ENCODE results near the gene ALKBH5.
A peak's percentile ranks its signal among the peaks of the same experiment; 100 is the strongest.

ALKBH5 gene

DNA sequence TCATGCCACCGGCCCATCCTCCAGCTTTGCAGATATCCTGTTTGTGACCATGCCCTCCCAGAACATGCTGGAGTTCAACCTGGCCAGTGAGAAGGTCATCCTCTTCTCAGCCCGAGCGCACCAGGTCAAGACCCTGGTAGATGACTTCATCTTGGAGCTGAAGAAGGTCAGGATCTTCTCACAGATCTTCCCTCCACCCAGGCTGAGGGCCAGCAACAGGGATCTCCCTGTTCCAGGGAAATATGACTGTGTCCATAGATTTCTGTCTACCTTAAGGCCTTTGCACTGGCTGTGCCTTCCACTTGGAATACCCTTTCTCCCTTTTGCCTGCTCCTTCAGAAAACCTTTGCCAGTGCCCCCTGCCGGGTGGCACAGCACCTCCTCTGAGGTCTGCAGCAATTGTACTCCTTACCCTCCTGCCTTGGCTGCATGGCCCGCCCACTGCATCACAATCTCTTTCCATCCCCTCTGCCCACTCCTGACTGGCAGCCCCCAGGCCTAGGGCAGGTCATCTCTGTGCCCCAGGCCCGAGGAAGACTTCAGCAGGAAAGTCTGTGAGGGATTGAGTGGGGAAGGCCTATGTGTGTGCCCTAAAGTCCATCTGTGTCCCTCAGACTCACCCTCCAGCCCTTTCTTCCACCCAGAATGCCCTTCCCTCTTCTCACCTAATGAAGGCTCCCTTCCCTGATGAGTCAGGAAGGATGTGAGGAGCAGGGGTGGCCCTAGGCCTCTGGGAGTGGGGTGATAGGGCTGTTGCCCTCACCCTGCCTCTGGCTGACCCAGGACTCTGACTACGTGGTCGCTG lies 27.3 kb upstream of the ALKBH5 start:
- H3K4me2 ChIP-seq (ENCODE audit: low read length) = no peak overlapping the region
- H3K79me2 ChIP-seq (ENCODE audit: insufficient read depth, low read length) = no peaks in the 10 kb centered on the region

DNA sequence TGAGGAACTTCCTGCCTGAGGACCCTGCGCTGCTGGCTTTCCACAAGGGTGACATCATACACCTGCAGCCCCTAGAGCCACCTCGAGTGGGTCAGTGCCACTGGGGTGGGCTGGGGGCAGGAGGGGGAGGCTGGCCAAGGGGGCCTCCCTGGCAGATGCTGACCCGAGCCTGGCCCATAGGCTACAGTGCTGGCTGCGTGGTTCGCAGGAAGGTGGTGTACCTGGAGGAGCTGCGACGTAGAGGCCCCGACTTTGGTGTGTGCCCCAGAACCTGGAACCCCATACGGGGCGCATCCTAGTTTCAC lies 26.7 kb upstream of the ALKBH5 start:
- H3K9me3 ChIP-seq (ENCODE audit: low read length) = no peaks in the 10 kb centered on the region
- no peak overlapping the region for H3K9ac ChIP-seq (ENCODE audit: low read length)
- H3K4me3 ChIP-seq (ENCODE audit: low read depth, low read length, poor library complexity, severe bottlenecking) = no peak overlapping the region
- H3K4me2 ChIP-seq (ENCODE audit: low read length) = no peak overlapping the region
- no peak overlapping the region for H3K27ac ChIP-seq (ENCODE audit: low read depth, low read length, poor library complexity, severe bottlenecking)
- no peaks in the 10 kb centered on the region for H3K27me3 ChIP-seq (ENCODE audit: insufficient read depth, low read length)
- H3K36me3 ChIP-seq (ENCODE audit: insufficient read depth, low read length) = no peaks in the 10 kb centered on the region
- H3K79me2 ChIP-seq (ENCODE audit: insufficient read depth, low read length) = no peaks in the 10 kb centered on the region
- no peaks in the 10 kb centered on the region for H3F3A ChIP-seq (ENCODE audit: insufficient read depth, low read length)
- no peaks in the 10 kb centered on the region for H4K20me1 ChIP-seq (ENCODE audit: insufficient read depth, low read length)
- no peaks in the 10 kb centered on the region for H3K9me2 ChIP-seq (ENCODE audit: low read depth, low read length)
- peaks cover 29% of the 10 kb centered on the region for H3K4me1 ChIP-seq (ENCODE audit: insufficient read depth, low read length, severe bottlenecking)
- H2AFZ ChIP-seq (ENCODE audit: low read length) = no peak overlapping the region
- TF ChIP-seq, protein P1, sequence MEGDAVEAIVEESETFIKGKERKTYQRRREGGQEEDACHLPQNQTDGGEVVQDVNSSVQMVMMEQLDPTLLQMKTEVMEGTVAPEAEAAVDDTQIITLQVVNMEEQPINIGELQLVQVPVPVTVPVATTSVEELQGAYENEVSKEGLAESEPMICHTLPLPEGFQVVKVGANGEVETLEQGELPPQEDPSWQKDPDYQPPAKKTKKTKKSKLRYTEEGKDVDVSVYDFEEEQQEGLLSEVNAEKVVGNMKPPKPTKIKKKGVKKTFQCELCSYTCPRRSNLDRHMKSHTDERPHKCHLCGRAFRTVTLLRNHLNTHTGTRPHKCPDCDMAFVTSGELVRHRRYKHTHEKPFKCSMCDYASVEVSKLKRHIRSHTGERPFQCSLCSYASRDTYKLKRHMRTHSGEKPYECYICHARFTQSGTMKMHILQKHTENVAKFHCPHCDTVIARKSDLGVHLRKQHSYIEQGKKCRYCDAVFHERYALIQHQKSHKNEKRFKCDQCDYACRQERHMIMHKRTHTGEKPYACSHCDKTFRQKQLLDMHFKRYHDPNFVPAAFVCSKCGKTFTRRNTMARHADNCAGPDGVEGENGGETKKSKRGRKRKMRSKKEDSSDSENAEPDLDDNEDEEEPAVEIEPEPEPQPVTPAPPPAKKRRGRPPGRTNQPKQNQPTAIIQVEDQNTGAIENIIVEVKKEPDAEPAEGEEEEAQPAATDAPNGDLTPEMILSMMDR (IDR thresholded peaks at IDR 0.05; ENCODE audit: low read length) = no peak
- no peak for TF ChIP-seq EZH2 (IDR thresholded peaks at IDR 0.05; ENCODE audit: borderline replicate concordance, low read length)

More for the DNA sequence above, 27.3 kb upstream of the ALKBH5 start:
- no peaks in the 10 kb centered on the region for H4K20me1 ChIP-seq (ENCODE audit: insufficient read depth, low read length)
- no peak overlapping the region for H2AFZ ChIP-seq (ENCODE audit: low read length)
- H3K9ac ChIP-seq (ENCODE audit: low read length) = no peak overlapping the region
- H3K27ac ChIP-seq (ENCODE audit: low read depth, low read length, poor library complexity, severe bottlenecking) = no peak overlapping the region
- H3K4me1 ChIP-seq (ENCODE audit: insufficient read depth, low read length, severe bottlenecking) = peaks cover 29% of the 10 kb centered on the region
- H3K36me3 ChIP-seq (ENCODE audit: insufficient read depth, low read length) = no peaks in the 10 kb centered on the region
- H3K4me3 ChIP-seq (ENCODE audit: low read depth, low read length, poor library complexity, severe bottlenecking) = no peak overlapping the region
- TF ChIP-seq, protein P1 (IDR thresholded peaks at IDR 0.05; ENCODE audit: low read length) = peak; percentile 38; the same call in 1 of the 2 replicates
- no peak for TF ChIP-seq EZH2 (IDR thresholded peaks at IDR 0.05; ENCODE audit: borderline replicate concordance, low read length)
- H3F3A ChIP-seq (ENCODE audit: insufficient read depth, low read length) = no peaks in the 10 kb centered on the region
- H3K9me2 ChIP-seq (ENCODE audit: low read depth, low read length) = no peaks in the 10 kb centered on the region
- H3K27me3 ChIP-seq (ENCODE audit: insufficient read depth, low read length) = no peaks in the 10 kb centered on the region
- H3K9me3 ChIP-seq (ENCODE audit: low read length) = no peaks in the 10 kb centered on the region

DNA sequence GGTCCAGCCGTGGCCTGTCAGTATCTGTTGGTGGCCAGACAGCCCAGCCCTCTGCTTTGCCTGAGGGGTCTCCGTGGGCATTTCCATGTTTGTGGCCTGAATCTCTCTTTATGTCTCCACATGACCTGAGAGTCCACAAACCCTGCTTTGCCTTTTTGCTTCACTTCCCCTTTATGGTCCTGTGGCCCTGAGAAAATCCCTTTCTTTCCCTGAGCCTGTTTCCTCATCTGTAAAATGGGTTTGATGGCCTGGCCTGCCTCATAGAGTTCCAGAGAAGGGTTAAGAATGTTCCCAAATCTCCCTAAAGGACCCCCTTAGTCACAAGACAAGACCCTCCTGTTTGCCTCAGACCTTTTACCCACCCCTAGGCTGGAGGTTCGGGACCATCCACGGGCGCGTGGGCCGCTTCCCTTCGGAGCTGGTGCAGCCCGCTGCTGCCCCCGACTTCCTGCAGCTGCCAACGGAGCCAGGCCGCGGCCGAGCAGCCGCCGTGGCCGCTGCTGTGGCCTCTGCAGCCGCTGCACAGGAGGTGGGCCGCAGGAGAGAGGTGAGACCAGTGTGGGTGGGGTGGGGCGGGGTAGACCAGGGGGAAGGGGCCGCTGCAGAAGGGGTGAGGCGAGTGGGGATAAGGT lies 26.2 kb upstream of the ALKBH5 start:
- Histone ChIP-seq H3K27ac (ENCODE audit: low read depth, low read length, poor library complexity, severe bottlenecking) (no peak overlapping the region), H4K20me1 (ENCODE audit: insufficient read depth, low read length) (no peaks in the 10 kb centered on the region), H3K79me2 (ENCODE audit: insufficient read depth, low read length) (no peaks in the 10 kb centered on the region), H3K4me2 (ENCODE audit: low read length) (peak overlapping the region; percentile 82), H3K36me3 (ENCODE audit: insufficient read depth, low read length) (no peaks in the 10 kb centered on the region), H3K27me3 (ENCODE audit: insufficient read depth, low read length) (no peaks in the 10 kb centered on the region), H3F3A (ENCODE audit: insufficient read depth, low read length) (no peaks in the 10 kb centered on the region), H3K9me2 (ENCODE audit: low read depth, low read length) (no peaks in the 10 kb centered on the region), H3K9ac (ENCODE audit: low read length) (no peak overlapping the region), H3K4me3 (ENCODE audit: low read depth, low read length, poor library complexity, severe bottlenecking) (peak overlapping the region; percentile 58), H2AFZ (ENCODE audit: low read length) (no peak overlapping the region), H3K9me3 (ENCODE audit: low read length) (no peaks in the 10 kb centered on the region), H3K4me1 (ENCODE audit: insufficient read depth, low read length, severe bottlenecking) (peaks cover 29% of the 10 kb centered on the region)
- TF ChIP-seq, protein P1 (IDR thresholded peaks at IDR 0.05; ENCODE audit: low read length) = no peak
- no peak for TF ChIP-seq EZH2 (IDR thresholded peaks at IDR 0.05; ENCODE audit: borderline replicate concordance, low read length)

Measured in OCI-LY1 (cell line).